HepG2 (cell line): ENCODE results near the gene RCC1. TPM values are rescaled to one million over a fixed set of nuclear protein-coding genes. Genes with fewer than 3 reads are reported as not detected.

Experiments used
- CHD4 ChIP-seq: fragments of 200-600 bp; sonication (generic); IDR thresholded peaks from 2 replicates; pipeline ENCODE4 v1.7.0; 2017; ENCODE audit warnings: mild to moderate bottlenecking, low read length, borderline replicate concordance
- CTCF ChIP-seq: sonication (generic); formaldehyde crosslinking; IDR thresholded peaks from 2 replicates; pipeline ENCODE4 v1.5.0; 2020; ENCODE audit warnings: mild to moderate bottlenecking, missing genetic modification reagents, moderate library complexity
- DMTF1 ChIP-seq: sonication (generic); formaldehyde crosslinking; IDR thresholded peaks from 2 replicates; pipeline ENCODE4 v1.4.0; 2020; ENCODE audit warnings: mild to moderate bottlenecking, missing genetic modification reagents
- GATA4 ChIP-seq: sonication (generic); IDR thresholded peaks from 2 replicates; pipeline ENCODE4 v1.6.1; 2016; ENCODE audit warnings: antibody characterized with exemption, low read depth, borderline replicate concordance
- KAT2B ChIP-seq: fragments of 150-350 bp; IDR thresholded peaks from 2 replicates; pipeline ENCODE4 v1.6.1; 2014; ENCODE audit warnings: low read depth, low read length, borderline replicate concordance
- MLLT10 ChIP-seq: sonication (generic); formaldehyde crosslinking; IDR thresholded peaks from 2 replicates; pipeline ENCODE4 v1.4.0; 2020; ENCODE audit warnings: missing genetic modification reagents
- PAF1 ChIP-seq: IDR thresholded peaks from 2 replicates; pipeline ENCODE4 v1.6.1; 2016; ENCODE audit warnings: missing genetic modification reagents, missing compliant biosample characterization
- PAX8 ChIP-seq: sonication (generic); formaldehyde crosslinking; IDR thresholded peaks from 2 replicates; pipeline ENCODE4 v1.8.0; 2022; ENCODE audit warnings: mild to moderate bottlenecking, missing genetic modification reagents, borderline replicate concordance
- UBTF ChIP-seq: sonication (generic); formaldehyde crosslinking; IDR thresholded peaks from 2 replicates; pipeline ENCODE4 v1.4.0; 2020; ENCODE audit warnings: mild to moderate bottlenecking, missing genetic modification reagents
- XBP1 ChIP-seq: sonication (generic); formaldehyde crosslinking; IDR thresholded peaks from 2 replicates; pipeline ENCODE4 v1.5.0; 2020; ENCODE audit warnings: missing genetic modification reagents
- ZNF17 ChIP-seq: sonication (generic); formaldehyde crosslinking; IDR thresholded peaks from 2 replicates; pipeline ENCODE4 v1.5.0; 2020; ENCODE audit warnings: mild to moderate bottlenecking, missing genetic modification reagents
- ZNF318 ChIP-seq: sonication (generic); formaldehyde crosslinking; IDR thresholded peaks from 2 replicates; pipeline ENCODE4 v1.4.0; 2020; ENCODE audit warnings: mild to moderate bottlenecking, missing genetic modification reagents
- ZNF33B ChIP-seq: sonication (generic); formaldehyde crosslinking; IDR thresholded peaks from 2 replicates; pipeline ENCODE4 v1.5.1; 2020; ENCODE audit warnings: mild to moderate bottlenecking, missing genetic modification reagents
- ZNF44 ChIP-seq: sonication (generic); formaldehyde crosslinking; IDR thresholded peaks from 2 replicates; pipeline ENCODE4 v1.5.1; 2020; ENCODE audit warnings: mild to moderate bottlenecking, missing genetic modification reagents
- ZNF484 ChIP-seq: sonication (generic); formaldehyde crosslinking; IDR thresholded peaks from 2 replicates; pipeline ENCODE4 v1.5.1; 2020; ENCODE audit warnings: mild to moderate bottlenecking, low read depth, missing genetic modification reagents, borderline replicate concordance
- ZNF777 ChIP-seq: sonication (generic); formaldehyde crosslinking; IDR thresholded peaks from 2 replicates; pipeline ENCODE4 v1.4.0; 2020; ENCODE audit warnings: missing genetic modification reagents
- polyA plus RNA-seq, 8 experiments: library from polyadenylated mRNA; depleted of rRNA in 3 of 8; stranded (reverse) in 7 of 8; unstranded in 1 of 8; fragments of >200 nt; fragmentation: Illumina TruSeq in 4 of 8; extraction: Trizol in 4 of 8; gene quantifications; 2 replicates each; pipeline versions ENCODE4 v1.2.1 to v1.2.3, GENCODE V29; 2011 to 2016; ENCODE audit warnings: low read depth in 4 of 8, missing spikeins in 1 of 8, mixed read lengths in 1 of 8; ENCODE audit not compliant: insufficient read depth in 1 of 8
- total RNA-seq, 5 experiments: library from RNA; depleted of rRNA; stranded (reverse); fragments of >200 nt; fragmentation: Illumina TruSeq; extraction: Trizol; gene quantifications; 2 replicates each; pipeline ENCODE4 v1.2.3, GENCODE V29; 2016; ENCODE audit warnings: low read depth in 1 of 5

Gene RCC1
- total and polyA plus RNA-seq, 2 of the 13 experiments (the other 11 are each of a cell fraction or from before 2014, with no cell fraction given) = 47.2 to 80.8 TPM

- no peak for TF ChIP-seq ZNF318 (CRISPR knock-in tag)
- TF ChIP-seq CHD4 = no peak
- TF ChIP-seq UBTF (CRISPR knock-in tag) = no peak
- TF ChIP-seq ZNF484 (CRISPR knock-in tag) = no peak
- no peak for TF ChIP-seq MLLT10 (CRISPR knock-in tag)
- TF ChIP-seq XBP1 (CRISPR knock-in tag) = no peak
- no peak for TF ChIP-seq DMTF1 (CRISPR knock-in tag)
- TF ChIP-seq CTCF (CRISPR knock-in tag) = no peak
- TF ChIP-seq ZNF44 (CRISPR knock-in tag) = no peak
- TF ChIP-seq GATA4 = peak; percentile 43; the same call in 1 of the 2 replicates
- no peak for TF ChIP-seq ZNF33B (CRISPR knock-in tag)
- no peak for TF ChIP-seq ZNF17 (CRISPR knock-in tag)
- TF ChIP-seq KAT2B = no peak
- TF ChIP-seq PAF1 = peak; percentile 93
- TF ChIP-seq PAX8 = no peak
- no peak for TF ChIP-seq ZNF777 (CRISPR knock-in tag)
Measured at GRCh38 chr1:28510970-28511440, 5.2 kb downstream of the RCC1 start (continued).
